DMS153 (cell line): ENCODE data around the gene MAPK10.

Source experiments
- DNase-seq: peaks from one replicate; lab custom pipeline; 2025; lab: John Stamatoyannopoulos, UW

MAPK10 gene

DNA sequence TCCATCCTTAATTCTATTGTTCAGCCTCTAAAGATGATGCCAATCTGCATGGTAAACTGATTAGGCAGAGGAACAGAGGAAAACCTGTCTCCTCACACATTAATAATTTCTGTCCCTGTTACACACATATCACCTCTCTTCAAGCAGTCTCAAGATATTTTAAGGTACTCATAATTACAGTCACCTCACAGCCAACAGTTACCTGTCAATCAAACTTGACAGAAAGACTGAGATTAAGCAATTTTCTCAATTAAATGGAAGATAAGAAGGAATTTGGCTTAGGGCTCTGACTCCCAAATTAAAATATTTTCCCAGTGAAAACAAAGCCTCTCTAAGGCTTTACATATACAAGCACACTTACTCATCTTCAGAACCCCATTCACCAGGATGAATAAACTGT is 85.2 kb downstream of the MAPK10 start:
- DNase-seq, result no peak

DNA sequence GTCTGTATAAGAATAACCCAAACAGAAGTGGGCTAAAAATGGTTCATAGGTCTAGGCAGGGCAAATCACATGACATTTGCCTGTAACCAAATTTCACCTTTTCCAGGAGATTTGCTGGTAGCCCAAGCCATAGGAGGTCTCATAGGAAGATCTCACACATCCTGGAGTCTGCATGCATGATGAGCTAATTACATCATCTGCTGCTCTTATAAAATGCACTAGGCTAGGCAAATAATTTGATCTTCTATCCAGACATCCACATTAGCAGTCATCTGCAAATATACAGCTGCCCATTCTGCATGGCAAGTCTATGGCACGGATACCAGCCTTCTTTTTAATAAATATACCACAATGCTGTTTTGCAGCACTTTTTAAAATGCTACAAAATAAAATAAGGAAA is 87.2 kb downstream of the MAPK10 start:
- no peak for DNase-seq

DNA sequence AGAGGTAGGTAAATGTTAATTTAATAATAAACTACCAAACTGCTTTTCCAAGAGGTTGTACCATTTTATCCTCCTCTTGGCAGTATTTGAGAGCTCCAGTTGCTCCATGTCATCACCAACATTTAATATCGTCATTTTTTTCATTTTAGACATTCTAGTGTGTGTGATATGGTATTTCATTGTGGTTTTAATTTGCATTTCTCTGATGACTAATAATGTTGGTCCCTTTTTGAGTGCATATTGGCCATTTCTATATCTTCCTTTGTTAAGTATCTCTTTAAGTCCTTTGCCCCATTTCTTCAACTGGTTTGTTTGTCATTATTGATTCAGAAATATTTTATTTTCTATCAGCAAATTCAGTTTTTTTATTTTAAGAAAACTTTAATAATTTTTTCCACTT is 88.8 kb downstream of the MAPK10 start:
- no peak for DNase-seq

DNA sequence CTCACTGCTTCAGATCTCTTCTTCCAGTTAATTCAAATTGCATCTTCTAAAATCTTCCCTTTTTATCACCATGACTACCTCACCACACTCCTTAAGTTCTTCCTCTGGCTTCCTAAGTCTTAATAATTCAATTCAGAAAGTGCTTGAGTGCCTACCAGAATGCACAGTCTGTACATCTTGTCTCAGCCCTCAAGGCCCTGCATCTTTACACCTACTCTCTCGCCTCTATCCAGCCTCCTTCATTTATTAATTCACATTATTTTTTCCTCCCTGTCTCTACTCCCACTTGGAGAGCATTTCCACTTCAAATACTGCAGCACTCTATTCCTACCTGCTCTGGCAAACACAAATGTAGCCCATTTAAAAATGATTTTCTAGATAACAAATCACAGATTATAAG is 90.5 kb downstream of the MAPK10 start:
- no peak for DNase-seq

DNA sequence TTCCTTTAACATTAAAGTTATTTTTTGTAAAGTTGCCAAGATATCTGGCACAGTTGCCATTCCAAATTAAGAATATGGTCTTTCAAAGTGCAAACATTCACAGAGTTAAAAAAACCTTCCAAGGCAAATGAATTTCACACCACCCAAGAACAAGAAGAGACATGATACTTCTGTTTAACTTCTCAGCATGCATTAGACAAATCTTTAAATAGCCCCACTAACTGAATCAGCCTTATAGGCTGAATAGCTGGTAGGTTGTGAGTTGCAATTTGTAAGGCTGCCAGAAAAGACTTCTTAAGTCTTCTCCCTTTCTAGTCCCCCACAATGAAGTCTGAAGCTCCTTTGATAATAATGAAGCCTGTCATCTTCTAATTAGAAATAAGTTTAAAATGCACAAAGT is 95.6 kb downstream of the MAPK10 start:
- DNase-seq, result no peak

DNA sequence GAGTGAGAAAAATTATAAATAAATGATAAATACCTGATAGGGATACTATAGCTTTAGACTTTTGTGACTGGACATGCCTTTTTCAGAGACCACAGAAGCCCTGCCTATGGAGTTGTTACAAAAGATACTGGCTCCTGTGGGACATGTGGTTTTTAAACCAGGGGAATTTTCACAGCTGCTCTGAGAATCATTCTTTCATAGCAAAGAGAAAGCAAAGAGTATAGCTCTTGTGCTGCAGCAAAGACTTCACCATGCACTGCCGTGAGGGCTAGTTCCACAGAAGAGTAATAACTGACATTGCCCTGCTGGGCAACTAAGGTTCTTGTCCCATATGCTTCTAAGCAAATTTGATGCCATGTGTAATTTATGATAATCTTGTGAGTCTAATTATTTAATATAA is 98.2 kb downstream of the MAPK10 start:
- no peak for DNase-seq

DNA sequence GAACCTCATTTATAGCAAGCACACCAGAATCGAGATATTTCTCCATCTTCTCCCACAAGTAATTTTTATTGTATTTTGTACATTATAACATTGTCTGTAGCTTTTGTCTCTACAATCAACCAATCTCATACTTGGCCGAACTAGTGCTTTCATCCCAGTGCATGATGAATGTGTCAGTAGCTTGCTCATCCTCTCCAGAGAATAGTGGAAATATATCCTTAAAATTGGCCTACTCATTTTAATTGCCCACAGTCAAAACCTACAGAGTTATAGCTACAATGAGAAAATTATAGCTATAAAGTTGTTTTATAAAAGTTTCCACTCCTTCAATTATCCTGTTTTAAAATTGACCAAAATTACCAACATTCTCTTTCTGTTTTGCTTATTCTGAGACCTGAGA is 103.8 kb downstream of the MAPK10 start:
- DNase-seq, result no peak

DNA sequence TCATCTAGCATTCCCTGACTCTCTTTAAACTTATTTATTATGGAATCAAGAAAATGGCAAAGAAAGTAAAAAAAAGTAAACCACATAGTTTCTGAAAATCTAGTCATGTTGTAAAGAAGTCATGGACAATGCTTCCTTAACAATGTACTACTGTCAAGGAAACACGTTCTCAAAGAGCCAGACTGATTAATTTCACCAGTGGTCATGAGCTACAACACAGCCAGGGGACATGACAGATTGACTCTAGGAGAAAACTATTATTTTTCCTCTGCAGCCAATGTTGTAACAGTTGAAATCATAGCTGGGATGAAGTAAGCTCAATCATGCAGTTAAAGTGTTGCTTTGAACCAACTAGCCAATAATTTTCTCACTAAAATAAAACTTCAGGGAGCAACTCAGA is 109.2 kb downstream of the MAPK10 start:
- DNase-seq, result no peak

DNA sequence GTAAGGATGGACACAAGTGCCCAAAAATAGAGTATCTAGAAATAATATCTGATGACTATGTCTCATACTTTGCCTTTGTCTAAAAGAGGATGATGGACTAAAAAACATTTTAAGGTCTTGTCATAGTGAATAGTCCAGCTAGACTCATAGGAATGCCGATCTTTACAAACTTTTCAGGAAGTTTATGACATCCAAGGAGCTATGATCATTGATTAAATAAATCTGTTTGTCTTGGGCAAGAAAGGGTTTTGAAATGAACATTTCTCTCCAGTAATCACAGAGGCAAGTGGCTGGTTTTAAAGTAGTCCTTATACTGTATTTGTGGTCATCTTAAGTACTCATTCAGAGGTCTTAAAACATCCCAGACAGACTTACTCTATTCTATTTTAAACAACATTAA is 109.8 kb downstream of the MAPK10 start:
- no peak for DNase-seq

DNA sequence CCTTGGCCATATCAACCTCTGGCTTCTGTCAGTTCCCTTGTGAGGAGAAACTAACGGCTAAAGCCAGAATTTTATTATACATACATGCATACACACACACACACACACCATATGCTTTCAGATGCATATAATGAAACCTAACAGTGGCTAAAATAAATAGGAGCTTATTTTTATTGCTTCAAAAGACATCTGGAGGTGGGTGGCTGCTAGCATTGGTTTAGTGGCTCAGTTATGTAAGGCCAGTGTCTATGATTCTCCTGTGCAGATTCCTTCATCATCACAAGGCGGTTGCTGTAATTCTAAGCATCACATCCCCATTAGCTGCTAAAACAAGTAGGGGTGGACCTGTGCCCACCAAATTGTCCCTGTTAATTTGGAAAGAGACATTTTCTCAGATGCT is 110.8 kb downstream of the MAPK10 start:
- DNase-seq, result no peak

DNA sequence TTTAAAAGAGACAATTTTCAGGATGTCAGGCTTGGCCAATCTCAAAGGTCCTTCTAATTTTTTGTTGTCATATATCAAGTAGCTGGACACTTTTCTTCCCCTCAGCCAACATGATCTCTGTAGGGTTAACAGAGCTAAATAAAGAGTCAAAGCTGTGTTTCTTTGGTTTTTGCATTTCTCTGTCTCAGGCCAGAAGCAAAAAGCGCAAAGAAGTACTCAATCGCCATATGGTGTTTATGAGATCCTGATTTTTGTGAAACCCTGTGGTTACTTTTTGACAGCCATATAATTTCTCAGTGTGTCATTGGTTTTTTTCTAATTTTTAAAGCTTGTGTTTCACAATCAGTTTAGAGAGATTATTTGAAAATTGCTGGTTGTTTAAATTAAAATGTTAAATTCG is 111.9 kb downstream of the MAPK10 start:
- DNase-seq, result no peak

DNA sequence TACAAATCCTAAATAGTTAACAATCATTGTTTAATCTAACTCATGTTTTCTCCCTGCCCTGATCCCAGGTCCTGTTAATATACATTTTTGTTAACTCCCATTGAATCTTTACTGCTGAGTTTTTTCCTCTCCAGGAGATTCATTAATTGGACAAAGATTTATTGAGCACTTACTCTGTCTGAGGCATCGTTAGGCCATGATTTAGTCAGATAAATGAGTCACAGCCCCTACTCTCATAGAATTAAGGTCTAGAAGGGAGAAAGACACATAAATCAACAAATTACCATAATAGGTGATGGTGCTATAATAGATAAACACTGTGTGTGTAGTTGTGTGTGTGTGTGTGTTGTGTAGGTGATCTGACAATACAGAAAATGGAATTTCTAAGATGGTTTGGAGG is 112.5 kb downstream of the MAPK10 start:
- no peak for DNase-seq

DNA sequence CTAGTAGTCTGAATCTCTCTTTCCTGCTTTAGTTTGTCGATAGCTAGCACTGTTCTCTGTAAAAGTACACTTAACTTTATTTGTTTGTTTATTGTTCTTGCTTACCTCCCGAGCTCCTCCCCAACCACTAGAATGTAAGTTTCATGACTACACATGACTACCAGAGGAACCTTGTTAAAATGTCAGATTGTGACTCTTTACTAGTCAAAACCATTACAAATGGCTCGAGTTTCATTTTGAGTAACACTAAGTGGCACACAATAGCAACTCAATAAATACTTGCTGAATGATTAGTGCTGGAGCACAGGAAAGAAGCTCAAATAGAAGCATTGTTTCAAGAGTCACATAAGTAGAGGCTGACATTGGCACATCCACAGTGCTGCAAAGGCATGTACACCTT is 116.1 kb downstream of the MAPK10 start:
- no peak for DNase-seq

DNA sequence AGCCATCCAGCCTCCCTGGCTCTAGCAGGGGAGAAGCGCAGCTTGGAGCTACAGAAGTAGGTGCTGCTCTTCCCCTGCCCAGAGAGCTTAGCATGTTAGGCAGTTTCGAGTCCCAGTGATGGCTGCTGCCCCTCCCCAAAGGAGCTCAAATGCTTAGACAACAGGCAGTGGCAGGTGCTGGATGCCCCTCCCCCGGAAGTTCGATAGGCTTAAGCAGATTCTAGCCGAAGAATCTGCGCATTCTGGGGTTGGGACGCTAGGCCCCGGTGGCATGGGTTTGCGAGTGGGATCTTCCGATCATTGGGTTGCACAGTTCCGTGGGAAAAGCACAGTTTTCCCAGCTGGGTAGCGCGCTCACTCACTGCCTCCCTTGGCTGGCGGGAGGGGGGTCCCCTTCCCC is 117.2 kb downstream of the MAPK10 start:
- DNase-seq, result no peak

DNA sequence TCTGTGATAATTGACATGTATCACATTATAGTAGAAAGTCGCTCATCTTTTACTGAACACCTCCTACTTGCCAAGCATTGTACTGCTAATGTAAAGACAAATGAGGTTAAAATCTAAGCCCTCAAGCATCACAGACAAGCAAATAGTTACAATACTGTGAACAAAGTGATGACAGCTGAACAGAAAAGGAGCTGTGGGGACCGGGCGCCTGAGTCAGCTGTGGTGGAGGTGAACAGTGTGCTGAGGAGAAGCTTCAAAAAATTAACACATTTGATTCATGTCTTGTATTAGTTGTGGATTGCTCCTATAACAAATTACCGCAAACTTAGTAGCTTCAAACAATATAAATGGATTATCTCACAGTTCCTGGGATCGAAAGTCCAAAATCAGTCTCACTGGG is 124.3 kb downstream of the MAPK10 start:
- no peak for DNase-seq

DNA sequence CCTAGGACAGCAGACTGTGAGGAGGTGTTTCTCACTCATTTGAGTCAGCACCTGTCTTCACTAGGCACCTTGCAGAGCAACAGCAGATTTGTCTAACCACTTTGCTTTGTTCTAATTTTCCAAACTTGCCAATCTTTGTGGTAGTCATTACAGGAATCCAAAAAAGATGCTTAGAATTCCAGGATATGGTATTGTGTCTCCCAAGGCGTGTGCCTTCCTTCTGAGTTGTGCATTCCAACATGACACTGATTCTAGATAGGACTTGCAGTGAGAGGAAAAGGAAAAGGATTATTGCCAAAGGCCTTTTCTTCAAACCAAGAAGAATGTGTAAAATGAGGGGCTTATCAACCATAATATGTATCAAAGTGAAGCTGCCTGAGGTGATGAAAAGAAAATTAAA is 126.2 kb downstream of the MAPK10 start:
- no peak for DNase-seq

DNA sequence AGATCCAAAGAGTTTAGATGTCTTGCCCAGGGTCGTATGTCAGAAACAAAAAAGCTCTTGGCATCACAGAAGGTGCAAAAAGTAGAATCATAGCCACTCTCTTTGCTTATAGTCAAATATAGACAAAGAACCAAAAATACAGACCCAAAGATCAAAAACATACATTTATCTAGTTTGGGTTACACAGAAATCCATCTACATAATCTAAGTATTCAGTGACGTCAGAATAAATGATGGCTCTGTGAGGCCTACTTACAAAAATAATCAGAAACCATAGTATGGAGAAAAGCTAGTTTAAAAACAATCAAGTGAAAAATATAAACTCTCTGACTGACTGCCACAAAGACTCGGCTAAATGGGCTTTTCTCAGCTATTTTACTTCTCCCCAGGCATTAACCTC is 126.8 kb downstream of the MAPK10 start:
- DNase-seq, result no peak

DNA sequence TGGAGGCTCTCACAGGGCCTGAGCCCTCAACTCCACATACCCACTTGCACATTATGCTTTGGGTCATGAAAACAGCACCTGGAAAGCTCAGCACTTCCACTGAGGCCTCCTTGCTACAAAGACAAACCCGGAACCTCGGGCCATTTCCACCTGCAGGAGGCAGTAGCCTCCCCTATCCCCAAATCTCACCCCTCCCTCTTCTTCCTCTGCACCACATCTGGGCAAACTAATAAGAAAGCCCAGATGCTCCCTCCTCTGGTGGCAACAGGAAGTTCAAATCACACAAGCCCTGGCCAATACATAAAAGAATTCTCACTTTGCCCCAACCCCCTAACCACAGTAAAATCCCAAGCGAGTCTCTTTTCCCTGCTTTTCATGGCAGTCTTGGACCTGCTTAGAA is 136.4 kb downstream of the MAPK10 start:
- no peak for DNase-seq

DNA sequence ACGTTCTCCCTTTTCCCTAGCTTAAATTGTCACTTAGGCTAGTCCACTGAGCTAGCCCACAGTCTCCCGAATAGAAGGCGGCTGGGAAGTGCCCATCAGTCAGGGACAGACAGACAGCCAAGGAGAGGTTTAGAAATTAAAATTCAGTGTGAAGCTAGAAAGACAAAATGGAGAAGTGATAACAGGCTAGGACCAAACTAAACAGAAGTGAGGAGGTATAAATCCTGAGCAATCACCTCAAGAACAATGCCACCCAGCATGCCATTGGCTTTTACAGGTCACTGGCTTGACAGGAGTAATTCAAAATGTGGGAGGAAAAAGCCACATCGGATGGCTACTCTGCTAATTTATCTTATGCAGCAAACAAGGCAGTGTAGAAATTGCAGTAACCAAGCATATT is 138.9 kb downstream of the MAPK10 start:
- no peak for DNase-seq

DNA sequence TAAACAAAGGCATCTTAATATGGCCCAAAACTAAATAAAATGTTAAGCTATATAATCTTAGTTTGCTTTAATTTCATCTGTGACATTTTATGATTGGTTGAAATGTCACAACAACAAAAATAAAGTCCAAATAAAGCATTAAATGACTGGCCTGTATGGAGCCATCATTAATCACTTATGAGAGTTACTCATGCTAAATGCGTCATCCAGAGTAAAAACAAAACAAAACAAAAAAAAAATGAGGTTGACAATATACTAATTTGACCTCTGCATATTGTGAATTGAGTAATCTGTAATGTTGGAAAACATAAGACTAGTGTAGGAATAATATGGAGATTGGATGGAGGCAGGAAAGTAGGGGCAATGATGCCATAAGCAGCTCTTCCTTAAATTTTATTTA is 139.7 kb downstream of the MAPK10 start:
- no peak for DNase-seq

DNA sequence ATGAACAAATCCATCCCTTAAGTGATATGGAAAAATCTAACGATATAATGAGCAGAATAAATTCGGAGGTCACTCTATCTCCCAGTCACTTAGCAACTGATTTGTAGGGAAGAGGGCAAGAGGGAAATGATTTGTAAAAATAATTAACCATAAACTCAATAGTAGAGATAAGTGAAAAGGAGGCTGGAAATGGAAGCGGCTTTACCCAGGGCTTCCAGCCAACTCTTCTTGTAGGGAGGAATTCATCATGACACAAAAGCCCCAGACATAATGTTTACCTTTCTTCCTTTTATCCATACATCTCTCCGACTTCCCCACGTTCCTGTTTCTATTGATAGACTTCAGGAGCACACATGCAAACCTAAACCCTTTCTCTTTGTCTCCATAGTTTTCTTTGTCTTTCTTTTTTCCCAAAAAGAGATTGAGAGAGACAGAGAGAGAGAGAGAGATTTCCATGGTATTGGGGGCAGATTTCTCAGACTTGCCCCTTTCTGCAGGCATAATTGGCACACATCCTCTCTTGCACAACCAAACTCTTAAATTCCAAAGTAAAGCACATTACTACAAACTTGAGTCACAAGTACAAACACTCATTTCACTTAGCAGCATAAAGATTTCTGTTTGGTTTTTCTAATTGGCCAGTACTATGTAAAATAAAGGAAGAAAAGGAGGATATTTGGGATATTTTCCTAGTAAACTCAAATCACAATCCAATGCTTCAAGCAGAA is 140.9 kb downstream of the MAPK10 start:
- DNase-seq, result peak; percentile 83

DNA sequence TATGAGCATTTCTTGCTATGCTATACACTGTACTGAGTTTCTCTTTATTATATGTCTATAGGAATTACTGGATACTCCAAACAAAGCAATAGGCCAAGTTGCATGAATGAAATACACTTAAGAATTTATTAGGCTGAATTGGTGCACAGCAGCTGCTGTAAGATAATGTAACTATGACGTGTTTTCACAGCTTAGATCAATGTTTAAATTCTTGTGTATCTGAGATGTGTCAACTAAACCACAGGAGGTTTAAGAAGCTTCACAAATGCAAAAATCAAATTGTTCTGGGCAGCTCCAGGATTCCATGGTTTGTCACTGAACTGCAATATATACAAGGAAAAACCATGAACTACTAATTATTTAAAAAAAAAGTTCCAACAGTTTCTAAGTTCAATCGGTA is 156.7 kb downstream of the MAPK10 start:
- DNase-seq, result no peak

DNA sequence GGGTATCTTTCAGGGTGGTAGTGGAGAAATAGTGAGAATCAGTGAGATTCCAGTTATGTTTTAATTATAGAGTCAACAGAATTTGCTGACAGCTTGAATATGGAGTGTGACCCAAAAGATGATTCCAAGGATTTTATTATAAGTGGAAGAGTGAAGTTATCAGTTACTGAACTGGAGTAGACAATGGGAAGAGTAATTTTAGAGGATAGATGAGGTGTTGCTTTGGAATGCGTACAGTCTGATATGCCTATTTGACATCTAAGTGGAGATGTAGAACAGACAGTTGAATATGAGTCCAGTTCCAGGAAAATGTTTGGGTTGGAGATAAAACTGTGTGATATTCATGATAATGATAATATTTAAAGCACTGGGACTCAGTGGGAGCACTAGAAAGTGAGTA is 174.2 kb downstream of the MAPK10 start:
- DNase-seq, result no peak

DNA sequence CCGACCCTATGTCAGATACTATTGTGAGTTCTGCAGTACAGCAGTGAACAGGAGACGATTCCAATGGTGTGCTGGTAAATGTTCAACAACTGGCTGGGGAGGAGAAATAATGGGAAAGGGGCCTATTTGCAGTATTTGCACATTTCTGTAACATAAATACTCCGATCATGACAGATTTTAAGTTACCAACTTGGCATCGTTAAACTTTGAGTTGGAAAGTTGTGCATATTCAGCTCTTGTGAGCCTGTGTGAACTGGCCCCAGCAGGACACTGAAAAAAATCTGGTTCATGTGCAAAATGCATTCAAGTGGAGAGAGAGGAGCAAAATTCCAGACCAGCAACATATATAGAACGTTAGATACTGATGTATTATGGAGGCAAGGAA is 175.0 kb downstream of the MAPK10 start:
- no peak for DNase-seq
